ENCODE measurements around the gene IPPK.

GRCh38 chr9:92627651-92628050 lies 42.3 kb downstream of the IPPK start:
- TF ChIP-seq CTCF (conservative IDR thresholded peaks at IDR 0.05 in 1 of 2, IDR thresholded peaks at IDR 0.05 in 1 of 2; ENCODE audit: low read depth in 1 of 2, low read length in 2 of 2) (no peak), EZH2 (IDR thresholded peaks at IDR 0.05; ENCODE audit: low read length, missing control alignments) (no peak)

Measured in fibroblast of lung (primary cell).